ENCODE measurements around the gene COL20A1.
"Not testable (repeated sequence)": the region's sequence is repeated elsewhere in the genome, so short reads cannot be mapped to it uniquely, and the experiment has no call there.

The COL20A1 gene

DNA sequence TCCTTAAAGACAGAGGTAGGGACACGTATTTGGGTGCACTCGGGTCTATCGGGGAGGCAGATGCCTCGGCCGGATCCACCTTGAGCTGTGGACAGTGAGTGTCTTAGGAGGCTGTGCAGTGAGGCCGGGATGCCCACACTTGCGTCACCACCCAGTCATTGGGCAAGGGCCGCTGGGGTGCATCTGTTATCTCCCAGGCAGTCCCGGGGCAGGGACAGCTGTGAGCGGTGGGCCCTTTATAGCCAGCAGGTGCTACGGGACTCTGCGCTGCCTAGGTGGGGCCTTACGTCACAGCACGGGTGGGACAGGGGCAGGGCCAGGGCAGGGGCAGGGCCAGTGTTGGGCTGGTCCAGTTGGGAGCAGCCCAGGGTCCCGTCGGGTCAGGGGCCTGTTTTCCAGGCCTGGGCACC, 689 bp upstream of the COL20A1 start:
- no peak for DNase-seq

DNA sequence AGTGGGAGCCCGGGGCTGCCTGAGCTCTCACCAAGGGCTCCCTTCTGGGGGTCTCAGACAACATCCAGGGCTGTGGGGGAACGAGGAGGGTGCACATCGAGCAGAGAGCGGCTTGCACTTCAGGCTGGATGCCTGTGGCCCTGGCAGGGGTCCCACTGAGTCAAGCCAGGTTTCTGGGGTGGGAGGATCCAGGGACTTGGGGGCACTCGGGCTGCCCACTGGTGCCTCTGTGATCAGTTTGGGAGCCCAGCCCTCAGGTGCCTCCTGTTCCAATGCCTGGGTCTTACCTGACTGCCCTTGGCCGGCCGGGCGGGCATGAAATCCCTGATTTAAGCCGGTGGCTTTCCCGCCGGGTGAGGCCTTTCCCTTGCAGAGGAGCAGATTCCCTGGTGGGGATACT, 470 bp downstream of the COL20A1 start:
- DNase-seq: no peak

DNA sequence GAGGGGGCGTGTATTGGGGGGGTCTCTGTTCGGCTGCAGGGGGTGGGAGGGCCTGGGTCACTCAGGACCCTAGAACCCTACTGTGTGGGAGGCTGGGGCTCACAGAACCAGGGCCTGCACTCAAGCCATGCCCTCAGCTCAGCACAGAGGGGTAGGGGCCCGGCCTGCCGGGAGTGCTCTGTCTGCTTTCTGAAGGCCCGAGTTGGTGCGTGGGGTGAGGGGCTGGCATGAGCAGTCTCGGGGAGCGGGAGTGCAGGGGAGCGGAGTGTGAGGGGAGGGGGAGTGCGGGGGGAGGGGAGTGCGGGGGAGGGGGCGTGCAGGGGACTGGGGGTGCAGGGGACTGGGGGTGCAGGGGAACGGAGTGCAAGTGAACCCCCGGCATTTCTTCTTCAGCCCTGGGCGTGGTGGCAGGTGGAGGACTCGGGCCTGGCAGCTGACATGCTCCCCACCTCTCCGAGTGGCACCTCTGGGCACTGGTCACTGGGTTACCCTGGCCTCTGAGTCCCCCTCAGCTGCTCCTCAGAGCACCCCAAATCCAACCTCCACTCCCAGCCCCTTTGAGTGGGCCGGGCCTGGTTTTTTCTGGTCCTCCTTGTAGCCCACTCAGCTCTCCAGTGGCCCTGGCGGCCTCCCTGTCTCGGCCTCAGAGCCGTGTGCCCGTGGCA, 1.0 kb downstream of the COL20A1 start:
- peak in 1 of 3 experiments; percentile 10 for DNase-seq

DNA sequence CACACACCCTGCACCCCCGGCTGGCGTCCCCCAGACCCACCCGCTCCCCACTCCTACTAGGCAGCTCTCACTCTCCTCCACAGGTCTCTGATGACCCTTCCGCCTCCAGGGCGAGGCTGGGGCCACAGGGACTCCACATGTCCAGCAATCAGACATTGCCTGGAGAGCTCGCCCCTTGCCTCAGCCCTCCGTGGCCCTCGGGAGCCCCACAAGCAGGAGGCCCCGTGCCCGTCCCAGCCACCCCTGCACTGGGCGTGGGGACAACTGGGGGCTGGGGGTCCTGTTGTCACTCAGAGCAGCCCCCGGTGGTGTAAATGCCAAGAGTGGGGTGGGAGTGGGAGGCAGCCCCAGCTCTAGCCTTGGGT, 1.5 kb downstream of the COL20A1 start:
- DNase-seq: no peak

DNA sequence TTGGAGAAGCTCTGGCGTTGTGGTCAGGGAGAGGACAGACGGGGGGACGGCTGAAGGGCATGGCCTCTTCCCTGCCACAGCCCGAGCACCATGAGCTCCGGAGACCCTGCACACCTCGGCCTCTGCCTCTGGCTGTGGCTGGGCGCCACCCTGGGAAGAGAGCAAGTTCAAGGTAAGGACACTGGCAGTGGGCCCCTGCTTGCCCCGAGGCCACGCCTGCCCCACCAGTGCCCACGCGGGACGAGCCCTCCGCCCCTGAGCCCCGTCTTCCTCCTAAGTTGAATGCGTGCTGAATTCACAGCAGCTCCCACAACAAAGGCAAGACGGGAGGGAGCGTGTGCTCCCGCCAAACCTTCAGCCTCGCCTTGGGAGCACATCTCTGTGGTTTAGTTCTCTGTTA, 2.0 kb downstream of the COL20A1 start:
- DNase-seq: no peak

DNA sequence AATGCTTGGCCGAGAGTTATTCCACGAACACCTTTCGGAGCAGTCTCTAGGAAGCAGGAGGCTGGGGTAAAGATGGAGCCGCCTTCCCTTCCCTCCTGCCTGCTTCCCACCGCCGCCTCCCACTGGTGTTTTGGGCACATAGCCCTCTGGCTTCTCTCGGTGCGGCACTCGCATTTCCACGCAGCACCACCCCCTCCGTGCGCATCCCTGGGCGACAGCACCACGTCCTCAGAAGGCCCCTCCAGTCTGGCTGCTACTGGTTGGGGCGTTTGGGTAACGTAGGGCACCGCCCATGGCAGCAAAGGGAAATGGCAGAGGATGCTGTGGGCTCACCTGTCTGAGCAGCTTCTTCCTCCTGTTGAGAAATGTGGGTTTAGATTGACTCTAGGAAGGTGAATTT, 2.4 kb downstream of the COL20A1 start:
- DNase-seq: no peak

DNA sequence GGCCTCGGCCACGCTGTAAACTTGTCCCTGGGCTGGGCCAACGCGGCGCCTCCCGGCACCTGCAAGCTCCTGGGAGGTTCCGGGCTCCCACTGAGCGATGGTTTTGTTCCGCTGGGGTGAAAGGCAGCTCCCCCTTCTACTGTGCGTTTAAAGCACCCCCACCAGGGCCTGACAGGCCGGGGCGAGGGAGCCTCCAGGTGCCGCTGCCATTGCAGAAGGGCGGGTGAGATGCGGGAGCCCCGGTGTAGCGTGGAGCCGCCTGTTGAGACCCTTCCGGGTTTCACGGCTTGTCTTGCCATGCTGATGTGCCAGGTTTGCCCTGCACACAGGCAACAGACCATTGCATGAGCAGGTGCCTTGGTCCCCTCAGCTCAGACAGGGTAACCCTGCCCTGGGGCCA, 2.9 kb downstream of the COL20A1 start:
- peak in 2 of 3 experiments; percentile 60 to 74 for DNase-seq

DNA sequence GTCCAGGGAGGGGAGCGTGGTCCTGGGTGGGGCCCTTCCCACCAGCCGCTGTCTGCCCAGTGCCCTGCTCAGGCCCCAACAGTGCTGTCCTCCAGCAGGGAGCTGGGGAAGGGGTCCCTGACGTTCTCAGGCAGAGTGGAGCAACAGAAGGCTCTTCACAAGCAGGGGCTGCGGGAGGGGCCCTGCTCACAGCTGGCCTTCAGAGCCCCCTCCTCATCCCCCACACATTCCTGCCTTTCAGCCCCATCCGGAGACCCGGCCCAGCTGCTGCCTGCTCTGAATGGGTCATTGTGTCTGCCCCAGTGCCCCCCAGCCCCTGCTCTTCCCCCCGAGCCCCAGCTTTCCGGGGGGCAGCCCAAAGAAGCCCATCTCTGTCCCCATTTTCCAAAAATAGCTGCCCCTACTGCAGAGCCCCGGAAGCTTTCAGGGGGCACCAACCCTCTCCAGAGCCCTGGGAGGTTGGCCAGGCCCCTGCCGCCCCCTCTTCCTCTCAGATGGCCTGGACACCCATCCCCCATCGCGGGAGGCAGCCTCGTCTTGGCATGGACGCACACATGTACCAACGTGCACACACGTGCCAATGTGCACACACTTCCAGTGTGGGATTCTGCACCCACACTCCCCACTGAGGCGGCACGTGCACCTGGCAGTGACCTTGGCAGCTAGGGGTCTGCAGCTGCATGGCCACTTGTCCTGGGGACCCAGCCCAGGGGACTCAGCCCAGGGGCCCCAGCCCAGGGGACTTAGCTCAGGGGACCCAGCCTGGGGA, 3.7 kb downstream of the COL20A1 start:
- DNase-seq: no peak

DNA sequence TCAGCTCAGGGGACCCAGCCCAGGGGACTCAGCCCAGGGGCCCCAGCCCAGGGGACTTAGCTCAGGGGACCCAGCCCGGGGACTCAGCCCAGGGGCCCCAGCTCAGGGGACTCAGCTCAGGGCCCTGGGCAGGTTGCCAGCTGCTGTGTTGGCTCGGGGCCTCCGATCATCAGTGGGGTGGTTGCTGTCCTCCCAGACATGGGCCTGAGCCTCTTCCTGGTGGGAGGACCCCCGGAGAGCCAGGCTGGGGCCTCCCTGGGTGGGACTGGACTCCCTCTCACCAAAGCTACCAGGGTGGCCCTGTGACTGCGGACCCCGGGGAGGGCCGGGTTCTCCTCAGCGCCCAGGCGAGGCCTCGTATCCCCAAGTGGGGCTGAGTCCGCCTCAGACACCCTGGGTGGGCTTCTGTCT, 4.4 kb downstream of the COL20A1 start:
- no peak for DNase-seq

DNA sequence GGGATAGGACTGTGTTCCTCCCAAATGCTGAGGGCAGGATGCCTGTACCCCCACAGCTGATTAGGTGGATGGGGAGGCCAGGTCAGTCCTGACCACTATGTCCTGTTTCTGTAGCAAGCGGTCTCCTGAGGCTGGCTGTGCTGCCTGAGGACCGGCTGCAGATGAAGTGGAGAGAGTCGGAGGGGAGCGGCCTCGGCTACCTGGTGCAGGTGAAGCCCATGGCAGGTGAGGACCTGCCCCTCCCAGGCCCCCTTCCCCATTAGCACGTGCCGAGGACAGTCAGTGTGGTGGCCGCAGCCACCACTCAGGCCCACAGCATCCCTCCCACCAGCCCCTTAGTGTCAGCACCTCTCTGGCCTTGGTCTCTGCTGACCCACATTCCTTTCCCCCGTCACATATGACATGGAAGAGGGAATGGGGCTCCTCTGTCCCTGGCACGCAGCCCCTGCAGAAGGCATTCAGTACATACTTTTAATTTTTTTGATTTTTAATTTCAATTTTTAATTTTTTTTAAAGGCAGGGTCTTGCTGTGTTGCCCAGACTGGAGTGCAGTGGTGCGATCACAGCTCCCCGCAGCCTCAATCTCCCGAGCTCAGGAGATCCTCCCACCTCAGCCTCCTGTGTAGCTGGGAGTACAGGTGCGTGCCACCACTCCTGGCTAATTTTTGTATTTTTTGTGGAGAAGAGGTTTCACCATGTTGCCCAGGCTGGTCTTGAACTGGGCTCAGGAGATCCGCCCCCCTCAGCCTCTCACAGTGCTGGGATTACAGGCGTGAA, 5.0 kb downstream of the COL20A1 start:
- no peak for DNase-seq

DNA sequence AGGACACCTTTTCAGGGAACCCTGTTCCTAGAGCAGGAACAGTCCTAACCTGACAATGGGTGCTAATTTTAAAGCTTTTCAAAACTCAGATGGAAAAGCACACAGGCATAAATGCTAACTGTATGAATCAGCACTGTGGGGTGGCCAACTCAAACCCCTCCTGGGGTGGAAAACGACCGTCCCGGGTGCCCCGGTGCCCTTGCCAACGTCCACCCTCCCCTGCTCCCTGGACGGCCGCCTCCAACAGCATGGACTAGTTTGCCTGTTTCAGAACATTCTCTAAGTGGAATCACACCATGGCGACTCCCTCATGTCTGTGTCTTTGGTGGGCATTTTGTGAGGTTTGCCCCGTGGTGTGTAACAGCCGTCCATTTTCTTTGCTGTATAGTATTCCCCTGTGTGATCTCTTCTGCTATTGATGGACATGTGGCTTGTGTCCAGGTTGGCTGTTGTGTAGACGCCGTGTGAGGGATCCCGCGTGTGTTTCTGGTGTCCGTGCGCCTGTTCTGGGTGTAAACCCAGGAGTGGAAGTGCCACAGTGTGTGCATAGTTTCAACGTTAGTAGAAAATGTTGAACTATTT, 5.8 kb downstream of the COL20A1 start:
- DNase-seq: no peak

DNA sequence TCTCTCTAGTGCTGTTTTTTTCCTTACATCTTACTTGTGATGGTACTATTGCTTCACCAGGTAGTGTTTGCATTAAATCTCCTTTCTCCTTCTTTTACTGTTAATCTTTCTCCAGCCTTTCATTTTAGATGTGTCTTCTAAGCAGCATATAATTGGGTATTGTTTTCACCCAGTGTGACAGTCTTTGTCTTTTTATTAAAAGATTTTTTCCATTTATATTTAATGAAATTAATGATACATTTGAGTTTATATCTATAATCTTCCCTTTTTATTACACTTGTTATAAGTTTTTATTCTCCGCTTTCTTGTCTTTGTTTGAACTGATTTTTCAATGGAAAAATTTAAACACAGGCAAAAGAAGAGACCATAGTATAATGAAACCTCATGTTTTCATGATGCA, 8.7 kb downstream of the COL20A1 start:
- DNase-seq: no peak

DNA sequence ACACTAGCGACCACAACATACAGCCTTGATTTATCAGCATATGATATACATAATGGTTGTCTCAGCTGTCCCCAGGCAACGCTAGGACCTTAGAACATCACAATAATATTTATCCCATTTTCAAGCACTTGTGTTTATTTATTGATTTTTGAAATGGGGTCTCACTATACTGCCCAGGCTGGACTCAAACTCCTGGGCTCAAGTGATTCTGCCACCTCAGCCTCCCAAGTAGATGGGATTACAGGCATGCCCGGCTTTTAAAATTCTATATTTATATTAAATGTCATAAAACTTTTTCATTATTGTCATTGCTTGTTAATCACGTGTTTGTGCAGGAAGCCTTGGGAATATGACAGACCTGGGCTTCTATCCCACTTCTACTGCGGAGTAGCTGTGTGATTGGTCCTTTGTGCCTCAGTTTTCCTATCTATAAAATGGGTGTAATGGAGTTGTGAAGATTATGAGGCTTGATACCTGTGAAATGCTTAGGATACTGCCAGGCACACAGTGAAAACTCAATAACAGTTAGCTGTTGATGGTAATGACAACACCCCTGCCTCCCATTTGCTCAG, 10.2 kb downstream of the COL20A1 start:
- no peak for DNase-seq

DNA sequence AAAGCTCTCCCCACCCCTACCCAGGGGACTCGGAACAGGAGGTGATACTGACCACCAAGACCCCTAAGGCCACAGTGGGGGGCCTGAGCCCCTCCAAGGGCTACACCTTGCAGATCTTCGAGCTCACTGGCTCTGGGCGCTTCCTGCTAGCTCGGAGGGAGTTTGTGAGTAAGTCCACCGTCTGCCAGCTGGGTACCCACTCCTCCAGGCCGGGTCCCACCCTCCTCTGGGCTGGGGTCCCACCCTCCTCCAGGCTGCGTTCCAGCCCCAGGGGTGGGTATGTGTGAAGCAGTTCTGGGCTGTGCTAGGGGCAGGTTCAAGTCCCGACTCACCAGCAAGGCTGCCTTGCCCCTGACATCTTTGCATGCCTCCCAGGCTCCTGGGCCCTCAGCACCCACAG, 12.4 kb downstream of the COL20A1 start:
- DNase-seq: no peak

DNA sequence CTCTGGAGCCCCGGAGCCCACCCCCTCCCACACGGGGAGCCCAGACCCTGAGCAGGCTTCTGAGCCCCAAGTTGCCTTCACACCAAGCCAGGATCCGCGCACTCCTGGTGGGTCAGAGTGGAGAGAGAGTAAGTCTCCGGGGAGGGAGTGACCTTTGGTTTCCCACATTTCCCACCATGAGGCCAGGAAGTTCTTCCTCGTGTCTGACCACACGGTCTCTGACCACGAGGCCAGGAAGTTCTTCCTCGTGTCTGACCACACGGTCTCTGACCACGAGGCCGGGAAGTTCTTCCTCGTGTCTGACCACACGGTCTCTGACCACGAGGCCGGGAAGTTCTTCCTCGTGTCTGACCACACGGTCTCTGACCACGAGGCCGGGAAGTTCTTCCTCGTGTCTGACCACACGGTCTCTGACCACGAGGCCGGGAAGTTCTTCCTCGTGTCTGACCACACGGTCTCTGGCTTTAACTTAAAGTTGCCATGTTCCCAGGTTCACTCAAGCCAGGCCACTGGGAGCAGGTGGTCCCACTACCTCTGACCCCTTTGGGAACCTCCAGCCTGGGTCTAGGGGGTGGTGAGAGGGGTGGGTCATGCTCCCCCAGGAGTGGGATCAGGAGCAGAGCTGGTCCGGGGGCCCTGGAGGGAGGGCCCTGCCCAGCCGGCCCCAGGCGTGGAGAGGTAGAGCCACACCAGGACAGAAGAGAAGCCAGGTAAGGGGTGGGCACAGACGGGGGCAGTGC, 13.1 kb downstream of the COL20A1 start:
- not testable (repeated sequence) for DNase-seq

DNA sequence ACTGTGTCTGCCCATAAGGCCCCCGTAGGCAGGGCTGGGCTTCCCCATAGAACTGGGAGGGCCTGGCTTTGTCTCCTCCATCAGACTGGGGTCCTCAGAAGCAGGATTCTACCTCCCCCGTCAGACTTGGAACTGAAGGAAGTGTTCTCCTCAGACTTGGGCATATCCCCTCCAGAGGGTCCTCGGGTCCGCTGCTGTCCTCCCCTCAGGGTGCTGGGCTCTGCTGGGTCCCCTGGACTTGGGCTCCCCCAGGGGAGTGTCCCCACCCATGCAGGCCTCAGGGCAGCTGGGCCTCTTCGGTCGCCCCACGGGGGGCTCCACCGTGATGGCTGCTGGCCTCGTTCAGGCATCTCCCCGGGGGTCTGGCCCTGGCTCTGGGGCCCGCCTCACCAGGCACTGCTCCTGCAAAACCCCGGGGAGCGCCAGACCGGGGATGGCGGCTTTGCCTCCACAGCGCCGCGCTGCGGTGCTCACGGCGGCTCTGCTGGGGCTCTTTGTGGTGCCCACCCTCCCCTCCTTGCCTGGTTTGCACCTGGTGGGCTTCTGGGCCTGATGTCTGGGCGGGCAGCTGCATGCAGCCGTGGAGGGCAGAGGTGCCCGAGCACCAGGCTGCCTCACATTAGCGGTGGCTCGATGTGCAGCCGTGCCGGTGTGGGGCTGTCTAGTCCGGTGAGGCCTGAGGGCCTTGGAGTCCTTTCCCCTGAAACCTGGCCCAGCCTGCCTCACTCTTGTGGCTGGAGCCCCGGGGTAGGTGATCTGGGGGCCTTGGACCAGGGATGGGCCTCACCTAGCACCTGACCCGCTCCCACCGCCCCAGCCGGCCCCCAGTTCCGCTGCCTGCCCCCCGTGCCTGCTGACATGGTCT, 13.9 kb downstream of the COL20A1 start:
- DNase-seq: no peak

DNA sequence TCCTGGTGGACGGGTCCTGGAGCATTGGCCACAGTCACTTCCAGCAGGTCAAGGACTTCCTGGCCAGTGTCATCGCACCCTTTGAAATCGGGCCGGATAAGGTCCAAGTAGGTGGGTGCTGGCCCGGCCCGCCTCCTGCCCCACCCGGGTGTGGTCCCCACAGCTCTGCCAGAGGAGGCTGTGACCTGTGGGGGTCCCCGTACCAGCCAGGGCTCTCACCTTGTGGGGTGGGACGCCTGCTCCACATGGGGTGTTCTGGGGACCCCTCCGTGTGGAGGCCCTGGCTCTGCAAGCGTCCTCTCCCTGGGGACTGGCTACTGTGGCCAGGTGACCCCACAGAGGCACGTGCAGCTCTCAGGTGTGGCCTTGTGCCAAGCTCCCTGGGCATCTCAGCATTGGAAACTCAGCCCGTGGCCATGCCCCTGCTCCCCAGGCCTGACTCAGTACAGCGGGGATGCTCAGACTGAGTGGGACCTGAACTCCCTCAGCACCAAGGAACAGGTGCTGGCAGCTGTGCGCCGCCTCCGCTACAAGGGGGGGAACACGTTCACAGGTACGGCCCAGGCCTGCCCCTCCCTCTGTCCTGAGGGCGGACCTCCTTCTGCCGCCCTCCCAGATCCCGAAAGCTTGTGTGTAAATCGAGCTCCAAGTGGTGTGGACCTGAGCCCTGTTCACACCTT, 14.7 kb downstream of the COL20A1 start:
- DNase-seq: no peak

DNA sequence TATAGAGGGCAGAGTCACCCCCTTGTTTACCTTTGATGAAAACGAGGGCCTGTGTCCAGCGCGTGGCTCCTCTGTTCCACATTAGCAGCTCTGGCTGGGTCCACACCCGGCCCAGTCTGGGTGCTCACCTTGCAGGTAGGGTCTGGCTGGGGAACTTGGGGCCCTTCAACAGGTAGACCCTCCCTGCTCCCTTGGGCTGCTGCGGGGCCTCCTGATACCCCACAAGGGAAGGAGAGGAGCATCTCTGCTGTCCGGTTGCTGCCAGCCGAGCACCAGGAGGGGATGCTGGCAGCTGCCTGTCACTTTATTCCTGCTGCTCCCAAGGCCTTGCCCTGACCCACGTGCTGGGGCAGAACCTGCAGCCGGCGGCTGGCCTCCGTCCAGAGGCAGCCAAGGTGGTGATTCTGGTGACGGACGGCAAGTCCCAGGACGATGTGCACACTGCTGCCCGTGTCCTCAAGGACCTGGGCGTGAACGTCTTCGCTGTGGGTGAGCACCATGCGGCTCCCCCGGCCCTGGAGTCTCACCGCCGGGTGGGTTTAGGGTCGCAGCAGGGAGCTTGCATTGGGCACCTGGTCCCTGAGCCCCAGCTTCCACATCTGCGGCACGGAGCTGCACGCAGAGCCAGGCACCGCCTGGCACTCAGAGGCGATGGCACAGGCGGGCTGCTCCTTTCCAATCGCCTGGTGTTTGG, 15.4 kb downstream of the COL20A1 start:
- DNase-seq: peak in 1 of 3 experiments; percentile 37

DNA sequence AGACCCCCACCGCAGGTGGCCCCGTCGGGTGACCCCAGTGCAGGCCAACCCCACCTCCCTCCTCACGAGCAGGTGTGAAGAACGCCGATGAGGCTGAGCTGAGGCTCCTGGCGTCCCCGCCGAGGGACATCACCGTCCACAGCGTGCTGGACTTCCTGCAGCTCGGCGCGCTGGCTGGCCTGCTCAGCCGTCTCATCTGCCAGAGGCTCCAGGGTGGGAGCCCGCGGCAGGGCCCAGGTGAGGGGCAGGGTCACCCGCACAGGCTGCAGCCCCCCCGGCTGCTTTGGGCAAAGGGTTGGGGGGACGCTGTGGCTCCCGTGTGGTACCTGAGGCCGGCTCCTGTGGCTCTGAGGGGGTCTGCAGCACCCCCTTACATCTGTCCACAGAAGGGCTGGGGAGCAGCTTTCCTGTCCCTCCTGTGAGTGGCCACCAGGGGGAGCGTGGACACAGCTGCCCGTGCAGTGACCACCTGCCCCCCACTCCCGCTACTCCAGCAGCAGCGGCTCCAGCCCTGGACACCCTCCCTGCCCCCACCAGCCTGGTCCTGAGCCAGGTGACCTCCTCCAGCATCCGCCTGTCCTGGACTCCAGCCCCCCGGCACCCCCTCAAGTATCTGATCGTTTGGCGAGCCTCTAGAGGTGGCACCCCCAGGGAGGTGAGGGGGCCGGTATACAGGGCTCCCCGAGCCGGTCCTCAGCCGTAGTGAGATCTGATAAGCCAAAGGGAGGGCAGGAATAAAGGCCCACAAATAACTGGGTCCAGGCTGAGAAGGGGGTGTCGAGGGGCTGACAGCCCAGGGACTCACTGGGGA, 16.5 kb downstream of the COL20A1 start:
- DNase-seq: peak; percentile 21 to 80 (median 76)
